GM10266 (cell line): Measurements from ENCODE around the gene HBZ.

Experiments used
- DNase-seq: peaks from one replicate; pipeline ENCODE4 v3.0.0; 2012; ENCODE audit errors: extremely low spot score
- CTCF ChIP-seq: IDR thresholded peaks from 2 replicates; pipeline ENCODE4 v1.5.1; 2012; ENCODE audit warnings: mild to moderate bottlenecking, low read depth; ENCODE audit not compliant: control insufficient read depth, insufficient read depth; ENCODE audit errors: missing control alignments

HBZ gene

DNA sequence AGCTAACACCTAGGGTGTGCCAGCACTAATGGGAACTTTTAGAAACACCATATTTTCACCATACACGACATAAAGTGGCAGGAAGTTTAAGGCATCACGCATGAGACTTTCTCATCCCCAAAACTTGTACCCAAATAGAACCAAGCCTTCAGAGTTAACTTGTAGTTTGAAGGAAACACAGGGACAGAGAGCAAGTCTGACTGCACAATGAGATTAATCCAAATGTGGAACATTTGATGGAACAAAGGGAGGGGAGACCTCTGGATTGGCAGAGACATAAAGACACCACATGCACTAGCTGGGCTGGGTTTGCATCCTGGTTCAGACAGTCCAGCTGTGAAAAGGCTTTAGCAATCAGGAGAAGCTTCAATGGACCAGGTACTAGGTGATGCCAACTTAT lies 38.1 kb upstream of the HBZ start:
- no peak for TF ChIP-seq CTCF
- no peak for DNase-seq

- TF ChIP-seq CTCF = no peak
Measured at GRCh38 chr16:116015-116414, 36.4 kb upstream of the HBZ start.

DNA sequence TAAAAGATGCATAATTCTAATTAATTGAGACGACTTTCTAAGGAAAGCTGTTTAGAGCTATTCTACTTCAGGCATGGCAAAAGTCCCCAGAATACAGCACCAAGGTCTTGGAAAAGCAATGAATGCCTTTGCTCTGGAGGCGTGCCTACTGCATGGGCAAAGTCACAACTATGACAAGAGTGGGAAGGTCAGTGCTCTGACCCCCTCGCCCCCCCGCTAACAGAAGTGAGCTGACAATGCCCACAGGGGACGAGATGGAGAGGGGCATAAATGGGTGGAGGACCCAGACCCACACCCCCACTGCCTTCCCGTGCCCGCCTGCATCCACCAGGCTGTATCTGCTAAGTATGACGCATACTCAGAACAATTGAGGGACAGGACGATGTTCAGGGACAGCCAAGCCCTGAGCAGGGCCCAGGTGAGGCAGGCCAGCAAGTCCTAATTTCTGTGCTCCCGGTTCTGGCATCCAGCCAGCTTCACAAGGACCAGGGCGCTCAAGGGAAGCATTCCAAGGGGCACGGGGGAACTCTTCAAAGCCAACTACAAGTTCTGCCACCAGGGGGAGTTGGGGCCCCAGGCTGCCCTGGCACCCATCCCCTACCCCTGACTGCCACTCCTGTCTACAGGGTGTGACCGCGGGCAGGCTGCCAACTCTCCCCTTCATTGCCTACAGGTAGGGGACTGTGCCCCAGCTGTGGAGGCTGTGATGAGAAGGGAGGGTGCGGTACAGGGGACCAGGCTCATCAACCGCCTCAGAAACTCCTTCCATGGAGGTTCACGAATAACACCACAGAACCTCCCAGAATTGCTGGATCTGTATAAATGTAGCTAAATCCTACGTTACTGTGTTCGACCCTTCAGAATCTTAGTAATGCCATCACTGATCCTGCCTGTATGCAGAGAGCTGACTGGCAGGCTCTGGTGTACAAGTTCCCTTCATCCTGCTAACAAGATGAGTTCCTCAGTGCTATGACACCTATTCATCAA lies 34.8 kb upstream of the HBZ start:
- peak; percentile 53 for TF ChIP-seq CTCF

More at GRCh38 chr16:116015-116414, 36.4 kb upstream of the HBZ start:
- DNase-seq = no peak

DNA sequence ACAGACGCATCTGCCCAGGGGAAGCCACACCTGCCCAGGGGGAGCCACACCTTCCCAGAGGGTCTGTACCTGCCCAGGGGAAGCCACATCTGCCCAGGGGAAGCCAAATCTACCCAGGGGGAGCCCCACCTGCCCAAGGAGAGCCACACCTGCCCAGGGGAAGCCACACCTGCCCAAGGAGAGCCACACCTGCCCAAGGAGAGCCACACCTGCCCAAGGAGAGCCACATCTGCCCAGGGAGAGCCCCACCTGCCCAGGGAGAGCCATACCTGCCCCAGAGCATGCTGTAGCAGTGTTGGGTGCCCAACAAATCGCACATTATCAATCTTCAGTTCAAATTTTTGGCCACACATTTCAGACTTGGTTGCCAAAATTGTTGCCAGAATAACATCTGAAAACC lies 33.6 kb upstream of the HBZ start:
- TF ChIP-seq CTCF = no peak
- no peak for DNase-seq

More for the DNA sequence above, 34.8 kb upstream of the HBZ start:
- peak; percentile 55 for DNase-seq

DNA sequence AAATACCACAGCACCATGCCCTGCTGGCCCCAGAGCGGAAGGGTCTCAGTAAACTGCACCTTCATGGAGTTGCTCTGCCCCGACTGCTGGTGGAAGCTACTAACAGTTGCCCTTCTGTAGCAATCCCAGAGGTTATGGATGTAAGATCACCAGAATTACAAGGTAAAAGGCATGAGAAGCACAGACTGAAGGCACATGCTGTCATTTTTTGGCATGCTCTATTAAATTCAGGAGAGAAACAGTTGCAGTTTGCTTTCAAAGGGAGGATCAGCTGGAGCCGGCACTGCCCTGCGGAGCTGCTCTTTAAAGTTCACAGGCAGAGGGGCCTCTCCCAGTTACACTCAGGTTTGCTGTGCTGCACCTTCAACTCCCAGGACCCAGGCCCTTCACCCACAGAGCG lies 33.1 kb upstream of the HBZ start:
- DNase-seq = no peak
- no peak for TF ChIP-seq CTCF

- DNase-seq = no peak
- TF ChIP-seq CTCF = no peak
Measured at GRCh38 chr16:119835-120491, 32.5 kb upstream of the HBZ start.

DNA sequence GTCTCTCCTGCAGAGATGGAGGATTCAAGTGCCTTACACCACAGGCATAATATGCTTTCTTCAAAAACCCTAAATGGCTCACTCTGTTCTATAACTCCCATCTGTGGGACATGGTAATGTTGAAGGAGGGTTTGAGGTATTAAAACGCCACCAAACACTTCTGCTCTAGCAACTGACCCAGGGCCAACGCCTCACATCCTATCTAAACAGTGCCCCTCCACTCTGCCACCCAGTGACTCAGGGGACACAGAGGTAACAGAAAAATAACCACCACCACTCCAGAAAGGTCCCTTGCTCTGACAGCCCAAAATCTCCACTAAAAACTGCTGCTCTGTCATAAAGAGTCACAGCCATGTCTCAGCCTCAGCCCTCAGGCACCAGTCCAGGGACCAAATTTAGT lies 31.7 kb upstream of the HBZ start:
- TF ChIP-seq CTCF = no peak
- DNase-seq = no peak
